Measurements from ENCODE around the gene TMEM88. TPM values are rescaled to one million over a fixed set of nuclear protein-coding genes. Genes with fewer than 3 reads are reported as not detected.
A peak's percentile ranks its signal among the peaks of the same experiment; 100 is the strongest.

TMEM88 gene
- total RNA-seq, 1 donor from 2014 or later, result 33.7 TPM

DNA sequence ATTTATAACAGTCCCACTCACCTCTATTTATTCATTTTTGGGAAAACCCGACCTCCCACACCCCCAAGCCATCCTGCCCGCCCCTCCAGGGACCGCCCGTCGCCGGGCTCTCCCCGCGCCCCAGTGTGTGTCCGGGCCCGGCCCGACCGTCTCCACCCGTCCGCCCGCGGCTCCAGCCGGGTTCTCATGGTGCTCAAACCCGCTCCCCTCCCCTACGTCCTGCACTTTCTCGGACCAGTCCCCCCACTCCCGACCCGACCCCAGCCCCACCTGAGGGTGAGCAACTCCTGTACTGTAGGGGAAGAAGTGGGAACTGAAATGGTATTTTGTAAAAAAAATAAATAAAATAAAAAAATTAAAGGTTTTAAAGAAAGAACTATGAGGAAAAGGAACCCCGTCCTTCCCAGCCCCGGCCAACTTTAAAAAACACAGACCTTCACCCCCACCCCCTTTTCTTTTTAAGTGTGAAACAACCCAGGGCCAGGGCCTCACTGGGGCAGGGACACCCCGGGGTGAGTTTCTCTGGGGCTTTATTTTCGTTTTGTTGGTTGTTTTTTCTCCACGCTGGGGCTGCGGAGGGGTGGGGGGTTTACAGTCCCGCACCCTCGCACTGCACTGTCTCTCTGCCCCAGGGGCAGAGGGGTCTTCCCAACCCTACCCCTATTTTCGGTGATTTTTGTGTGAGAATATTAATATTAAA lies 638 bp upstream of the TMEM88 start:
- H3K27me3 ChIP-seq (ENCODE audit: insufficient read depth, low read length), result no peaks in the 10 kb centered on the region
- no peak overlapping the region for H3K4me3 ChIP-seq (ENCODE audit: insufficient read depth, low read depth, low read length)
- peaks cover 12% of the 10 kb centered on the region for H3K36me3 ChIP-seq (ENCODE audit: insufficient read depth, low read length)
- peak overlapping the region; percentile 64 for H3K27ac Mint-ChIP-seq (ENCODE audit: unreplicated experiment)
- TF ChIP-seq, protein P1, sequence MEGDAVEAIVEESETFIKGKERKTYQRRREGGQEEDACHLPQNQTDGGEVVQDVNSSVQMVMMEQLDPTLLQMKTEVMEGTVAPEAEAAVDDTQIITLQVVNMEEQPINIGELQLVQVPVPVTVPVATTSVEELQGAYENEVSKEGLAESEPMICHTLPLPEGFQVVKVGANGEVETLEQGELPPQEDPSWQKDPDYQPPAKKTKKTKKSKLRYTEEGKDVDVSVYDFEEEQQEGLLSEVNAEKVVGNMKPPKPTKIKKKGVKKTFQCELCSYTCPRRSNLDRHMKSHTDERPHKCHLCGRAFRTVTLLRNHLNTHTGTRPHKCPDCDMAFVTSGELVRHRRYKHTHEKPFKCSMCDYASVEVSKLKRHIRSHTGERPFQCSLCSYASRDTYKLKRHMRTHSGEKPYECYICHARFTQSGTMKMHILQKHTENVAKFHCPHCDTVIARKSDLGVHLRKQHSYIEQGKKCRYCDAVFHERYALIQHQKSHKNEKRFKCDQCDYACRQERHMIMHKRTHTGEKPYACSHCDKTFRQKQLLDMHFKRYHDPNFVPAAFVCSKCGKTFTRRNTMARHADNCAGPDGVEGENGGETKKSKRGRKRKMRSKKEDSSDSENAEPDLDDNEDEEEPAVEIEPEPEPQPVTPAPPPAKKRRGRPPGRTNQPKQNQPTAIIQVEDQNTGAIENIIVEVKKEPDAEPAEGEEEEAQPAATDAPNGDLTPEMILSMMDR (IDR thresholded peaks at IDR 0.05; ENCODE audit: insufficient read depth, low read depth, low read length), result no peak
- no peak for TF ChIP-seq EZH2 (IDR thresholded peaks at IDR 0.05; ENCODE audit: insufficient read depth, low read length)
- no peak overlapping the region for H3K9ac ChIP-seq (ENCODE audit: low read length)
- H3K27ac ChIP-seq (ENCODE audit: low read depth, low read length), result no peak overlapping the region
- DNase-seq (ENCODE audit: low read depth) (no peak), FAIRE-seq (no peak)
- no peak overlapping the region for H2AFZ ChIP-seq (ENCODE audit: low read depth, low read length)
- peaks cover 43% of the 10 kb centered on the region for H4K20me1 ChIP-seq (ENCODE audit: insufficient read depth, low read length)
- H3K79me2 ChIP-seq (ENCODE audit: insufficient read depth, low read length), result peaks cover 19% of the 10 kb centered on the region
- peak overlapping the region; percentile 50 for H3K4me3 Mint-ChIP-seq (ENCODE audit: unreplicated experiment)
- peaks cover 35% of the 10 kb centered on the region for H3K4me1 ChIP-seq (ENCODE audit: insufficient read depth, low read length)
- peaks cover 24% of the 10 kb centered on the region for H3K36me3 Mint-ChIP-seq (ENCODE audit: low read depth, unreplicated experiment)
- H3K9me3 Mint-ChIP-seq (ENCODE audit: unreplicated experiment), result no peaks in the 10 kb centered on the region
- peaks cover 18% of the 10 kb centered on the region for H3K4me1 Mint-ChIP-seq (ENCODE audit: low read depth, unreplicated experiment)
- no peaks in the 10 kb centered on the region for H3K9me3 ChIP-seq (ENCODE audit: insufficient read depth, low read depth, low read length)
- H3K4me2 ChIP-seq (ENCODE audit: low read length), result no peak overlapping the region
- H3K27me3 Mint-ChIP-seq (ENCODE audit: low read depth, unreplicated experiment), result no peaks in the 10 kb centered on the region

- peak overlapping the region; percentile 90 for H3K9ac ChIP-seq (ENCODE audit: low read length)
Measured at GRCh38 chr17:7855660-7856010, 769 bp downstream of the TMEM88 start.

More at GRCh38 chr17:7855660-7856010, 769 bp downstream of the TMEM88 start:
- Histone ChIP-seq H3K36me3 (ENCODE audit: insufficient read depth, low read length) (peaks cover 17% of the 10 kb centered on the region), H3K4me3 (ENCODE audit: insufficient read depth, low read depth, low read length) (peak overlapping the region; percentile 83), H3K27me3 (ENCODE audit: insufficient read depth, low read length) (no peaks in the 10 kb centered on the region), H3K79me2 (ENCODE audit: insufficient read depth, low read length) (peaks cover 26% of the 10 kb centered on the region), H3K27ac (ENCODE audit: low read depth, low read length) (peak overlapping the region; percentile 25), H4K20me1 (ENCODE audit: insufficient read depth, low read length) (peaks cover 29% of the 10 kb centered on the region), H2AFZ (ENCODE audit: low read depth, low read length) (no peak overlapping the region), H3K9me3 (ENCODE audit: insufficient read depth, low read depth, low read length) (no peaks in the 10 kb centered on the region), H3K4me1 (ENCODE audit: insufficient read depth, low read length) (peaks cover 35% of the 10 kb centered on the region), H3K4me2 (ENCODE audit: low read length) (peak overlapping the region; percentile 94)
- Mint-ChIP-seq H3K27ac (ENCODE audit: unreplicated experiment) (no peak overlapping the region), H3K9me3 (ENCODE audit: unreplicated experiment) (no peaks in the 10 kb centered on the region), H3K4me3 (ENCODE audit: unreplicated experiment) (no peak overlapping the region), H3K27me3 (ENCODE audit: low read depth, unreplicated experiment) (no peaks in the 10 kb centered on the region), H3K36me3 (ENCODE audit: low read depth, unreplicated experiment) (peaks cover 16% of the 10 kb centered on the region), H3K4me1 (ENCODE audit: low read depth, unreplicated experiment) (peaks cover 18% of the 10 kb centered on the region)
- FAIRE-seq (no peak), DNase-seq (ENCODE audit: low read depth) (no peak)
- TF ChIP-seq EZH2 (IDR thresholded peaks at IDR 0.05; ENCODE audit: insufficient read depth, low read length), result no peak
- TF ChIP-seq, protein P1 (IDR thresholded peaks at IDR 0.05; ENCODE audit: insufficient read depth, low read depth, low read length), result no peak
